ENCODE measurements around the gene DAPK2. TPM values are rescaled to one million over a fixed set of nuclear protein-coding genes. Genes with fewer than 3 reads are reported as not detected.

DAPK2 gene
- total and polyA plus RNA-seq, 2 donors (not counting 1 experiment from before 2014, with no cell fraction given) = 14.4 to 21.4 TPM

DNA sequence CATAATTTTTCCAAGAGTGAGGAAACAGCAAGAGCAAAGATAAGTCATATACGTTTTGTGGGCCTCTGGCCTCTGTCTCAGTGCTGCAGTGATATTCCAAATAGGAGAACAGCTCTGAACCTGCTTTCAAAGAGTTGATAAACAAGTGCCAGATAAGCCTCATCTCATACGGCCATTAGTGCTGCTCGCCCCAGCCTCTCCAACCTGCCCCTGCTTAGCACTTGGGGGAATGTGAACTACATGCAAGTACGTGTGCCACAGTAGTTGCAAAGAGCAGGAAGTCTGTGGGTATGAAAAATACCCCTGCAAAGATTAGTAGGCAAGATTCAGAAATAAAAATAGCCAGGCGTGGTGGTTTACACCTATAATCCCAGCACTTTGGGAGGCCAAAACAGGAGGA, 14.0 kb downstream of the DAPK2 start:
- peaks cover 2% of the 10 kb centered on the region for H3K4me1 ChIP-seq (ENCODE audit: control insufficient read depth, extremely low read depth, insufficient read depth, low read length)
- H2AFZ ChIP-seq (ENCODE audit: low read length) = no peak overlapping the region
- H3K9me3 ChIP-seq (ENCODE audit: control insufficient read depth, insufficient read depth, low read depth, low read length) = no peaks in the 10 kb centered on the region
- no peaks in the 10 kb centered on the region for H4K20me1 ChIP-seq (ENCODE audit: control insufficient read depth, extremely low read depth, insufficient read depth, low read length)
- H3K27ac ChIP-seq (ENCODE audit: insufficient read depth, low read length) = no peak overlapping the region
- TF ChIP-seq CTCF (conservative IDR thresholded peaks at IDR 0.05 in 1 of 2, IDR thresholded peaks at IDR 0.05 in 1 of 2; ENCODE audit: low read depth in 1 of 2, low read length in 2 of 2) (no peak), EZH2 (IDR thresholded peaks at IDR 0.05; ENCODE audit: low read length, missing control alignments) (no peak)
- no peak overlapping the region for H3K4me3 ChIP-seq (replicated peaks in 1 of 4; ENCODE audit: control extremely low read depth in 1 of 4, insufficient read depth in 1 of 4, low read depth in 3 of 4, low read length in 4 of 4)
- H3K36me3 ChIP-seq (ENCODE audit: control insufficient read depth, insufficient read depth, low read length) = no peaks in the 10 kb centered on the region
- H3K9ac ChIP-seq (ENCODE audit: insufficient read depth, low read length) = no peak overlapping the region
- DNase-seq (ENCODE audit: low read depth in 2 of 2) = no peak
- no peaks in the 10 kb centered on the region for H3K79me2 ChIP-seq (ENCODE audit: control insufficient read depth, insufficient read depth, low read length)
- H3K4me2 ChIP-seq (ENCODE audit: extremely low read depth, insufficient read depth, low read length) = no peak overlapping the region
- H3K27me3 ChIP-seq (ENCODE audit: control insufficient read depth, insufficient read depth, low read length) = no peaks in the 10 kb centered on the region

DNA sequence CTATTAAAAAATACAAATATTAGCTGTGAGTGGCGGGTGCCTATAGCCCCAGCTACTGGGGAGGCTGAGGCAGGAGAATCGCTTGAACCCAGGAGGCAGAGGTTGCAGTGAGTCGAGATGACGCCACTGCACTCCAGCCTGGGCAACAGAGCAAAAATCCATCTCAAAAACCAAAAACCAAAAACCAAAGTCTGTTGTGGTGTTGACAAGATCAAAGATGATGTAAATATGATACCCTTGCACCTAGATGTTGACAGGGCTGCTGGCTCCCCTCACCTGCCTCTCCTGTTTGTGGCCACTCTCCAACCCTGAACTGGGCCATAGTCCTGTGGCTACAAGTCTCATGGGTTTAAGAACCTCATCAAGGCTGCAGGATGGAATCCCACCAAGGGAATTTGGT, 16.2 kb downstream of the DAPK2 start:
- Histone ChIP-seq H4K20me1 (ENCODE audit: control insufficient read depth, extremely low read depth, insufficient read depth, low read length) (no peaks in the 10 kb centered on the region), H3K27ac (ENCODE audit: insufficient read depth, low read length) (no peak overlapping the region), H3K79me2 (ENCODE audit: control insufficient read depth, insufficient read depth, low read length) (no peaks in the 10 kb centered on the region), H3K9ac (ENCODE audit: insufficient read depth, low read length) (no peak overlapping the region), H3K9me3 (ENCODE audit: control insufficient read depth, insufficient read depth, low read depth, low read length) (no peaks in the 10 kb centered on the region), H3K36me3 (ENCODE audit: control insufficient read depth, insufficient read depth, low read length) (no peaks in the 10 kb centered on the region), H2AFZ (ENCODE audit: low read length) (no peak overlapping the region), H3K4me2 (ENCODE audit: extremely low read depth, insufficient read depth, low read length) (no peak overlapping the region), H3K4me1 (ENCODE audit: control insufficient read depth, extremely low read depth, insufficient read depth, low read length) (peaks cover 3% of the 10 kb centered on the region), H3K4me3 (replicated peaks in 1 of 4; ENCODE audit: control extremely low read depth in 1 of 4, insufficient read depth in 1 of 4, low read depth in 3 of 4, low read length in 4 of 4) (no peak overlapping the region), H3K27me3 (ENCODE audit: control insufficient read depth, insufficient read depth, low read length) (no peaks in the 10 kb centered on the region)
- no peak for DNase-seq (ENCODE audit: low read depth in 2 of 2)
- no peak for TF ChIP-seq CTCF (conservative IDR thresholded peaks at IDR 0.05 in 1 of 2, IDR thresholded peaks at IDR 0.05 in 1 of 2; ENCODE audit: low read depth in 1 of 2, low read length in 2 of 2)
- no peak for TF ChIP-seq EZH2 (IDR thresholded peaks at IDR 0.05; ENCODE audit: low read length, missing control alignments)

- no peak for DNase-seq (ENCODE audit: low read depth in 2 of 2)
- H3K4me3 ChIP-seq (replicated peaks in 1 of 4; ENCODE audit: control extremely low read depth in 1 of 4, insufficient read depth in 1 of 4, low read depth in 3 of 4, low read length in 4 of 4) = no peak overlapping the region
- TF ChIP-seq EZH2 (IDR thresholded peaks at IDR 0.05; ENCODE audit: low read length, missing control alignments) (no peak), CTCF (conservative IDR thresholded peaks at IDR 0.05 in 1 of 2, IDR thresholded peaks at IDR 0.05 in 1 of 2; ENCODE audit: low read depth in 1 of 2, low read length in 2 of 2) (no peak)
- H3K36me3 ChIP-seq (ENCODE audit: control insufficient read depth, insufficient read depth, low read length) = no peaks in the 10 kb centered on the region
- H3K79me2 ChIP-seq (ENCODE audit: control insufficient read depth, insufficient read depth, low read length) = no peaks in the 10 kb centered on the region
- no peak overlapping the region for H3K4me2 ChIP-seq (ENCODE audit: extremely low read depth, insufficient read depth, low read length)
- no peak overlapping the region for H2AFZ ChIP-seq (ENCODE audit: low read length)
- peaks cover 3% of the 10 kb centered on the region for H3K4me1 ChIP-seq (ENCODE audit: control insufficient read depth, extremely low read depth, insufficient read depth, low read length)
- no peaks in the 10 kb centered on the region for H3K27me3 ChIP-seq (ENCODE audit: control insufficient read depth, insufficient read depth, low read length)
- H4K20me1 ChIP-seq (ENCODE audit: control insufficient read depth, extremely low read depth, insufficient read depth, low read length) = no peaks in the 10 kb centered on the region
- no peak overlapping the region for H3K9ac ChIP-seq (ENCODE audit: insufficient read depth, low read length)
- no peak overlapping the region for H3K27ac ChIP-seq (ENCODE audit: insufficient read depth, low read length)
- H3K9me3 ChIP-seq (ENCODE audit: control insufficient read depth, insufficient read depth, low read depth, low read length) = no peaks in the 10 kb centered on the region
Observed at GRCh38 chr15:64029633-64030032, 16.7 kb downstream of the DAPK2 start.

Measured in fibroblast of lung (primary cell).